ENCODE data around the gene ITPR1.
A peak's percentile ranks its signal among the peaks of the same experiment; 100 is the strongest.

Gene ITPR1

DNA sequence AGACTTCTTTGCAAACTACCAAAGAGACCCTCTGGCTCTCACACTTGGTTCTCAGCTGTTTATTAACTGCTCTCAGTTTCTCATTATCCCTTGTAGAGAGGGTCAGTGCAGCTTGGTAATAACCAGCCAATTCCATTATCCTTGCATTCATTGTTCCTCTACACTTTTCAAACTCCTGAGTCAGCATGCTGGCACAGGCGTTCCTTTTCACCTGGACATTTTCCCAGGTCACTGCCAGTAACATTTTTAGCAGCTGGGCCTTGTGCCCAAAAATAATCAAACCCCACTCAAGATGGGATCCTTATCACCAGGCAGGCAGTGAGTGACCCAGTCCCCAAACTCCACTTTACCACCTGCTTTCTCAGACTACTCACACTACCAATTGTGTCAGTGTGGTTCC lies 21.2 kb upstream of the ITPR1 start:
- TF ChIP-seq ZNF274 (IDR thresholded peaks at IDR 0.05; ENCODE audit: low read depth, low read length) = no peak
- no peak overlapping the region for H3K4me3 ChIP-seq (ENCODE audit: low read length)

DNA sequence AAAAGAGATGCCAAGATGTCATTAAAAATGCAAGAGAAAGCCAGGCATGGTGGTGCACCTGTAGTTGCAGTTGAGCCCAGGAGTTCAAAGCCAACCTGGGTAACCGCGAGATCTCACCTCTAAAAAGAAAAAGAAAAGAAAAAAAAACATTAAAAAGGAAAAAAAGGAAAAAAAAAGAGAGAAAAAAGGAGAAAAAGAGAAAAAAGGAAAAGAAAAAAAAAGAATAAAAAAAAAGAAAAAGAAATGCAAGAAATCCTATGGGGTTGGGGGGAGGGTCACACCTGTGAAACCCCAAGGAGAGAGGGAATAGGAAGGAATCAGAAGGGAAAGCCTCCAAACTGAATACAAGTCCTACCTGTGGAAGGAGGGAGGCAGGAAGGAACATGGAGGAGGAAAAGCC lies 20.8 kb upstream of the ITPR1 start:
- TF ChIP-seq ZNF274 (IDR thresholded peaks at IDR 0.05; ENCODE audit: low read depth, low read length) = no peak
- no peak overlapping the region for H3K4me3 ChIP-seq (ENCODE audit: low read length)

DNA sequence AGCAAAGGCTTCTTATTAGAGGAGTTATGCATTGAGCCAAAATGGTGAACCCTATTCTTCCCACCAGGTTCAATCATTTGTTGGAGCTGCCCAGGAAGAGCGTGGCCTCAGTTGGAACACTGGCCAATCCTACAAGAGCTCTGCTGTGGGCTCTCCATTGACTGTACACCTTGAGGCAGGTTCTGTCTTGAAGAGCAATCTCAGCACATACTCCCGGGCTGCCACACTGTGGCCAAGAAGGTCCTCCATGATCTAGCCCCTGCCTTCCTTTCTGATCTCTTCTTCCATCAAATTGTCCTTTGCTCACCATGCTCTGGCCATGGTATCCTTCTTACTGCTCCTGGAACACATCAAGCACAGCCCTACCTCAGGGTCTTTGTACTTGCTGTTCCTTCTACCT lies 20.4 kb upstream of the ITPR1 start:
- no peak overlapping the region for H3K4me3 ChIP-seq (ENCODE audit: low read length)
- TF ChIP-seq ZNF274 (IDR thresholded peaks at IDR 0.05; ENCODE audit: low read depth, low read length) = no peak

DNA sequence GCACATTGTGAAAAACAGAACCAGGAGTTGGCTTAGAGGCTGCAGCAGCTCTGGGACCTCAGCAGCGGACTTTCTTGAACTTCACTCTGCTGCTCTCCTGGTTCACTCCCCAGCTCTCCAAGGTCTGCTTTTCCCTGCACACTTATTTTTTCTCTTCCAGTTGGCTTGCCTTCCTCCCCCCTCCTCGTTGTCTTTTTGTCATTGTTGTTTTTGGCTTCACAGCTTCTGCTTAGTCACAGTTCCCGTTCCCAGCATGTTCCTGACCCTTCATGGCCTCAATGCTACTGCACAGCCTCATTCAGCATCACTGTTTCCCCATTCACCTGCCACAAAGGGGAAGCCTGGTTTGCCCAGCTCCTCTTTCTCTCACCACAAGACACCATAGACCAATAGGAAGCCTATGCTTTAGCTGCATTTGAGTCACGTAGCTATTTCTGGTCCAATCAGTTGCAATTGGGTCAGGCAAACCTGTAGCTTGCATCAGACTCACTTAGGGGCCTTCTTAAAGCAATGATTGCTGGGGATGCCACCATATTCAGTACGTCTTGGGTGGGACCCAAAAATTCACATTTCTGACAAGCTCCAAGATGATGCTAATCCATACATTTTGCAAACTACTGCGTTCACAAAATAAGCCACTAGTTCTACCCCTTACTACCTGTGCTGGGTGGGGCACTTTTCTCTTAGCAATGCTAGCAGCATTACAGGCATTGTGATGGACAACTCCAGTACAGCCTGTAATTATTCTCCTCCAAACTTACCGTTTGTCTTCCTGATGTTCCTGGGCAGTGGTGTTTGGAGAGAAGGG lies 18.3 kb upstream of the ITPR1 start:
- no peak for TF ChIP-seq ZNF274 (IDR thresholded peaks at IDR 0.05; ENCODE audit: low read depth, low read length)
- H3K4me3 ChIP-seq (ENCODE audit: low read length) = no peak overlapping the region

DNA sequence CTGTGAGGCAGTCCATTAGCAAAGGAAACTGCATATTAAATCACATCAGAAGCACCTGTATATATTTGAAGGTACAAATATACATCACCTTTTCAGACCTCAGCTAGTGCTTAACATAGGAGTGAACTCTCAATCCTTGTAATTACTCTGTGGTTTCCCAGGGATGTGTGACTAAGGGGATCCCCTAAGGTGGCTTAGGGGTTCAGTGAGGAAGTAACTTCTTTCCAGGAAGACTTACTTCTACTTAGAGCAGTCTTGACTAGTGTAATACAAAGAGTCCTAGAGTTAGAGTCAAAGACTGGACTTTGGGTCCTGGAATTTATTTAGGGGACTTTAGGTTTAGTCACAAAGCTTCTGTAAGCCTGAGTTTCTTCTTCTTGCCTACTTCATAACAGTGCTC lies 17.3 kb upstream of the ITPR1 start:
- TF ChIP-seq ZNF274 (IDR thresholded peaks at IDR 0.05; ENCODE audit: low read depth, low read length) = no peak
- no peak overlapping the region for H3K4me3 ChIP-seq (ENCODE audit: low read length)

DNA sequence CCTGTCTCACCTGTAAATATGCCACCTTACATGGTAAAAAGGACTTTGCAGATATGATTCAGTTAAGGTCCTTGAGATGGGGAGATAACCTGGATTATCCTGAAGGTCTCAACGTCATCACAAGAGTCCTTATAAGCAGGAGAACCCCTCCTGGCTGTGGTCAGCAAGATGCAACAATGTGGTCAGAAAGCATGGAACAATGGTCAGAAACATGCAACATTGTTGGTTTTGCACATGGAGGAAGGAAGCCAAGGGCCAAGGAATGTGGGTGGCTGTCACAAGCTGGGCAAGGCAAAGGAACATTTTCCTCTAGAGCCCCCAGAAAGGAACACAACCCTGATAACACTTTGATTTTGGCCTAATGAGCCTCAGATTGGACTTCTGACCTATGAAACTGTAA lies 16.7 kb upstream of the ITPR1 start:
- no peak overlapping the region for H3K4me3 ChIP-seq (ENCODE audit: low read length)
- TF ChIP-seq ZNF274 (IDR thresholded peaks at IDR 0.05; ENCODE audit: low read depth, low read length) = no peak

DNA sequence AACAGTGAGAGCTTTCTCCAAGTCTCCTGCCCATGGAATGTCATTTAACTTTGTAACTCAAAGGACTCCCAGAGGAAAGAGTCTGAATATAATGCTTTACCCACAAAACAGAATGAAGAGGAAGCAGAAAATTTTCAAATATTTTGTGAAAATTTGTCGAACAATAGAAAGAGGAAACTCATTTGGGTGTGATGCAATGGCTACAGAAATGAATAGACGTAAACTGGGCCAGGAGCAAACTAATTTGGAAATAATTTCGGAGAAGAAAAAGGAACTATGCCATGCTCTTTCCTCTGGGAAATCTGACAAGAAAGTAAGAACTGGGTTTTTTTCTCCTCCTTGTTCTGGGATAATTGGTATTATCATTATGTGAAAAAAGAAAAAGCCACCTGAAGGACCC lies 14.9 kb upstream of the ITPR1 start:
- H3K4me3 ChIP-seq (ENCODE audit: low read length) = no peak overlapping the region
- TF ChIP-seq ZNF274 (IDR thresholded peaks at IDR 0.05; ENCODE audit: low read depth, low read length) = no peak

DNA sequence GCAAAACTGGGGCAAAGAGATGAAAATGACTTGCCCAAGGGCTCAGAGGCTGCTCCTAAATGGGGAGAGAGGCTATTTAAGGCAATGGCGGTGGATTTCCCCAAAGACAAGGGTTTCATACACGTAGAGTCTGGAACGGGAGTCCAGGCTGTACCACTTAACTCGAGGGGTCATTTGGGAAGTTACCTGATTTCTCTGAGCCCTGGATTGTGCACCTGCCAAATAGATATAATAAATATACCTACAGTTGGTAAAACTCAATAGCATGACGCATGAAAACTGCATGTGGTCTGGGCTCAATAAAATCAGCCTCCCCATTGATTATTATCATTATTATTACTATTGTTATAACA lies 1.3 kb upstream of the ITPR1 start:
- no peak for TF ChIP-seq ZNF274 (IDR thresholded peaks at IDR 0.05; ENCODE audit: low read depth, low read length)
- H3K4me3 ChIP-seq (ENCODE audit: low read length) = peak overlapping the region; percentile 72; the same call in 1 of the 2 replicates

DNA sequence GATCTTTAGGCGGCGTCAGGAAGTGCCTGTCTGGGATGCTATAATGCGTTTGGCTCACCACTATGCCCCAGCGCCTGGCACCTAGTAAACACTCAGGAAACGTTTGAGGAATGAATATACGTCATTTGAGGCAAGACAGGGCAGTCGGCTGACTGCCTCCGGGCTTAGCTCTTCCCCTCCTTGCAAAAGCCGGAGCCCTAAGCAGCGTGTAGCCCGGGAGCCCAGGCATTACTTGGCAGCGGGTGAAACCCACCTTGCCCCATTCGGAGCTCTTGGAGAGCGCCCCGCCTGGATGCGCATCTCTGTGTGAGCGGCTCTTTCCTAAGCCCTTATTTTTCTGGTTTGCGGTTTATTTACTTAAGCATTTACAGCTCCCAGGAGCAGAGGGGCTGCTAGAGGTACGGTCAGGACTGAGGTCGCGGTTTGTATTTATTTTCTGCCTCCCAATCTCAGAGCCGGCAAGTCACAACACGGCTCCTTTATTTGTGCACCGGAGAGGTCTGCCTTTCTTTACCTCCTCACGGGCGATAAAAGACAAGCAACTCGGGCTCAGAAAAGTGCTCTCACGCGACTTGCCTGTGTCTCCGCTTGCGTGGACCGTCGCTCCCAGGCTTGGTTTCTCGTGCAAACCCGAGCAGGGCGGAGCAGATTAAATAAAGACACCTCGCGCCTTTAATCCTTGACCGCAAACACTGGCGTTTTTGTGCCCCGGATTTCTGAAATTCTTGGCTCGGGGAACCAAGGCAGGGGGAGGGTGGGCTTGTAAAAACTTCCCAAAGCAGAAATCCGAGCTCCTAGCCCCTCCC lies 737 bp upstream of the ITPR1 start:
- peak overlapping the region; percentile 72 for H3K4me3 ChIP-seq (ENCODE audit: low read length)
- TF ChIP-seq ZNF274 (IDR thresholded peaks at IDR 0.05; ENCODE audit: low read depth, low read length) = no peak

DNA sequence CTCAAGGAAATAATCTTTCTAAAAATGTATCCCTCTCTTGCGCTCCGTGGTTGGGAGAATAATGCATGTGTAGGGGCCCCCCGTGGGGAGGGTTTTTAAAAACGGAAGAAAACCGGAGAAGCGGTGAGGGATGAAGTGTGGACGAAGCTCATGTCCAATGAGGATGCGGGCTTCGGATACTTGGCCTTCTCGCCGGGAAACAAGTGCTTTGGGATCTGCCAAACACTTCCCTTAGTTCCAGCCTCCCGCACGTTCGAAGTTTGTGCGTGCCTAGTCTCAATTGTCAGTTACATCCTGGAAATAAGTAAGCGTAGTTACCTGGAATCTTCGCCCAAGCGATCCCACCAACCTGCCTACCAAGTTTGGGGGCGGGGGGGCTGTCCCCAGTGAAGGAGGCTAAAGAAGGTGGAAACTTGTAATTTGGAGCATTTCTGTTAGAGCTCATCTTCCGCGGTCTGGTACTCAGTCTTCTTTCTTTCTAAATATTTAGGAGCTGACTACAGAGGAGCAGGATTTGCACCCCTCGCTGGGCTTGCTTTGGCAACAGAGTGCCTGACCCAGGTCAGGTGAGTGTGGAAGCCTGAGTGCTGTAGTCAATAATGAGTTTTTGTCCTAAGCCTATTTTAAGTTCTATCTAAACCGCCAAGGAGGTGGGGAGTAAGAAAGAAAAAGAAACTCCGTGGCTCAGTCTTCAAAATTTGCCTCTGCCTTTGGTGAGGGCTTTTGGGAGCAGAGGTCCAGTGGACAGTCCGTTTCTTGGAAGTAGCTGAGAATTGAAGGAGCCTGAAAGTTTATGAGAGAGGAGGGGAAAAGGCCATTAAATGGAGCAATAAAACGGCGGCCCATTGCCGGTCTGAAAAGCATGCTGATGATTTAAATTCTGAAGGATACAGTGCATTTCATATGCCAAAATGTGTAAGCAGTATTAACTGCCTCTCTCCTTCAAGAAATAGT lies 1.1 kb downstream of the ITPR1 start:
- no peak for TF ChIP-seq ZNF274 (IDR thresholded peaks at IDR 0.05; ENCODE audit: low read depth, low read length)
- peak overlapping the region; percentile 65 for H3K4me3 ChIP-seq (ENCODE audit: low read length)

DNA sequence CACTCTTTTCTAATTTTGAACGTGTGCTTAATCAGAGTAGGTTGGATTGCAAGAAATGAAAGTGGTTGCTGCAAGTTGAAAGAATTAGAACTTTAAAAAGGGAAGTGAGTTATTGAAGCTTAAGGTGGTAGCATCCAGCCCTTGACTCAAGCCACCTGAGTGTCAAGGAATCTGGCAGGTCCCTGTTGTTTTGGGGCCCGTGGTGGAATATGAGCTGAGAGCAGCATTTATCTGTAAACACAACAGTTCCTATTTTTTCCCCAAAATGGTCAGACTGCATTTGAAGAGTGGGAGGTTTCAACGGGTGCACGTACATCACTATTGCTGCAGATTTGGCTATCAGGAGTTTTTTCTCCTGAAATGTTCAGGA lies 1.7 kb downstream of the ITPR1 start:
- H3K4me3 ChIP-seq (ENCODE audit: low read length) = peak overlapping the region; percentile 65
- no peak for TF ChIP-seq ZNF274 (IDR thresholded peaks at IDR 0.05; ENCODE audit: low read depth, low read length)

DNA sequence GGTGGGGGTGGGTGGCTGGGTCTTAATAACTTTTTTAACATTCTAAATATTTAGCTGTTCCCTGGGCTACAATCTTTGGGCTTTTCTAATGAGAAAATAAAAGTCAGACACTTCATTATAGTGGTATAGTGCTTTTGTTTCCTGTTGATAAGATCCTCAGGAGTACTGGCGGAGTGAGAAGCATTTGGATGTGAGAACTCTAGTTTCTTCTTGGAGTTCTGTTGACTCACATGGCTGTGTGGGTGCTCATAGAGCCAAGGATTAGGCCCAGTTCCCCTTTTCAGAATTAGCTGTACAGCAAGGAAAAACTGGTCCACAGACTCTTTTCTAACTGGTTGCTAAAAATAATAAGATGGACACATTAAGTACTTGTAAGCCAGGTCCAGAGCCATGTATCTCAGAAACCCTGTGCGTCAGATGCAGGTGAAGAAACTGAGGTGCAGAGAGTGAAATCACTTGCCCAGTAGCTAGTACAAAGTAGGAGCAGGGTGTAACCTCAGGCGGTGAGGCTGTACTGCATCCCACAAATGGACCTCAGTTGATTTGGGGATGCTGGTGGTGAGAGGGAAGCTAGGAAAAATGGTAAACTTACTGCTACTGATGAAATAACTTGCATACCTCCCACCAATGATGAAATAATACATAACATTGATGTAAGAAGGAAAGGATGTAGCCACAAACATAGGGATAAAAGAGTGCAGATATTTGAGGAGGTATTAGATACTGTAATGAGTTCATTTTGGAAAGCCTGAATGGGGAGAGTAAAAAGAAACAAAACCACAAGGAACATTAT lies 2.3 kb downstream of the ITPR1 start:
- peak overlapping the region; percentile 65; the same call in 1 of the 2 replicates for H3K4me3 ChIP-seq (ENCODE audit: low read length)
- TF ChIP-seq ZNF274 (IDR thresholded peaks at IDR 0.05; ENCODE audit: low read depth, low read length) = no peak

DNA sequence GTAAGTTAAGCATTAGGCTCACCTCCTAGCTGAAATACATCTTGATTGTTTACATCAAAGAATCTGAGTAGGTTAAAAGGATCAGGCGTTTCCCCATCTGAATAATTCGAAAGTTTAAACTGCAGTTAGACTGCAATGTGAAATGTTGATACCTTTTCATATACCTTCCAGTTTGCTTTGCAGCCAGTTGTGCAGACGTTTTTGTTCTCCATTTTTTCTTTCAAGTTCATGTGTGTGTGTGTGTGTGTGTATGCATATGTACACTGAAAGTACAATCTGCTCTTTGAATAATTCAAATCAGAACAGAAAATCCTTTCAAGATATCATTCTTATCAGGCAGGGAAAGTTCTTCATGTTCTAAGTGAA lies 2.9 kb downstream of the ITPR1 start:
- TF ChIP-seq ZNF274 (IDR thresholded peaks at IDR 0.05; ENCODE audit: low read depth, low read length) = no peak
- H3K4me3 ChIP-seq (ENCODE audit: low read length) = no peak overlapping the region
